HepG2 (cell line): ENCODE results near the gene MAN1A1. TPM values are rescaled to one million over a fixed set of nuclear protein-coding genes. Genes with fewer than 3 reads are reported as not detected.
A peak's percentile ranks its signal among the peaks of the same experiment; 100 is the strongest.

Source experiments
- ATAC-seq: fragments of 200-7000 bp; cut with Tn5 transposase; 3 replicates; pipeline ENCODE4 v1.9.1; 2020; ENCODE audit warnings: mild to moderate bottlenecking, moderate library complexity
- BruUV-seq: library from RNA; stranded (reverse); fragments of 400-500 nt; replicated peaks from 2 replicates; lab custom pipeline; 2021; lab: Mats Ljungman, UMichigan
- CTCF ChIA-PET: fragments of 300-600 bp; formaldehyde crosslinking; extraction: SDS; loops from one replicate; lab custom pipeline; 2021; ENCODE audit warnings: low total read pairs, inconsistent platforms, low intra/inter-chr PET ratio; lab: Yijun Ruan, JAX
- POLR2A ChIA-PET: fragments of 350-600 bp; sonication (Branson Sonifier 250); formaldehyde crosslinking; loops from one replicate; lab custom pipeline; 2020; ENCODE audit warnings: antibody characterized with exemption, inconsistent platforms; lab: Yijun Ruan, JAX
- DNase-seq: peaks from one replicate; pipeline ENCODE4 v3.0.0-alpha.2; 2015; ENCODE audit warnings: low spot score
- FAIRE-seq: peaks from 3 replicates; lab custom pipeline; 2011; peaks lifted over from hg19 to GRCh38; lab: Jason Lieb, UNC
- H2AFZ ChIP-seq: one replicate; pipeline ENCODE4 v1.6.1; 2011; ENCODE audit warnings: low read length, inconsistent platforms
- H3K27ac ChIP-seq: fragments of 300-600 bp; 3 replicates; pipeline ENCODE4 v1.8.0; 2011; ENCODE audit warnings: mixed run types, mild to moderate bottlenecking, mixed read lengths, low read length, inconsistent platforms; ENCODE audit not compliant: insufficient read depth; ENCODE audit errors: extremely low read length
- H3K27me3 ChIP-seq, 2 experiments: fragments of 200-600 bp in 1 of 2; 2 replicates in 1 of 2; 3 replicates in 1 of 2; pipeline versions ENCODE4 v1.6.0 to v1.8.0; 2011; ENCODE audit warnings: low read length in 2 of 2, mild to moderate bottlenecking in 2 of 2, moderate library complexity in 2 of 2, inconsistent platforms in 1 of 2; ENCODE audit not compliant: insufficient read depth in 2 of 2, control insufficient read depth in 1 of 2
- H3K36me3 ChIP-seq, 2 experiments: fragments of 200-600 bp in 1 of 2; replicated peaks in 1 of 2; 2 replicates in 1 of 2; 3 replicates in 1 of 2; pipeline versions ENCODE4 v1.5.1 to v1.8.0; 2011; ENCODE audit warnings: low read length in 2 of 2, inconsistent platforms in 1 of 2; ENCODE audit not compliant: insufficient read depth in 2 of 2, control insufficient read depth in 1 of 2
- H3K4me1 ChIP-seq: 2 replicates; pipeline ENCODE4 v1.5.1; 2012; ENCODE audit warnings: low read length, inconsistent platforms; ENCODE audit not compliant: insufficient read depth
- H3K4me2 ChIP-seq: 2 replicates; pipeline ENCODE4 v1.6.0; 2011; ENCODE audit warnings: low read depth, low read length, inconsistent platforms
- H3K4me3 ChIP-seq, 3 experiments: fragments of 200-600 bp in 1 of 3; sonication (generic), shearing (Covaris generic) in 1 of 3; replicated peaks in 1 of 3; 2 replicates each; pipeline ENCODE4 v1.5.1; 2011 to 2016; ENCODE audit warnings: low read length in 3 of 3, inconsistent platforms in 2 of 3, low read depth in 2 of 3, mild to moderate bottlenecking in 2 of 3, control low read depth in 1 of 3, mixed read lengths in 1 of 3; ENCODE audit not compliant: insufficient read depth in 1 of 3
- H3K79me2 ChIP-seq: one replicate; pipeline ENCODE4 v1.6.1; 2011; ENCODE audit warnings: low read length, inconsistent platforms; ENCODE audit not compliant: insufficient read depth
- H3K9ac ChIP-seq: 2 replicates; pipeline ENCODE4 v1.6.0; 2011; ENCODE audit warnings: mild to moderate bottlenecking, low read depth, low read length, inconsistent platforms; ENCODE audit not compliant: insufficient read depth
- H3K9me3 ChIP-seq: 2 replicates; pipeline ENCODE4 v1.5.1; 2012; ENCODE audit warnings: mild to moderate bottlenecking, low read length
- H4K20me1 ChIP-seq: 2 replicates; pipeline ENCODE4 v1.6.0; 2011; ENCODE audit warnings: inconsistent platforms, mild to moderate bottlenecking, low read length, moderate library complexity; ENCODE audit not compliant: insufficient read depth
- CBX5 ChIP-seq: sonication (generic); formaldehyde crosslinking; IDR thresholded peaks from 2 replicates; pipeline ENCODE4 v1.4.0; 2020; ENCODE audit warnings: missing genetic modification reagents, borderline replicate concordance
- HHEX ChIP-seq: IDR thresholded peaks from 2 replicates; pipeline ENCODE4 v1.6.1; 2016; ENCODE audit warnings: control low read depth
- HNF4A ChIP-seq: sonication (generic); formaldehyde crosslinking; IDR thresholded peaks from 2 replicates; pipeline ENCODE4 v1.4.0; 2020; ENCODE audit warnings: missing genetic modification reagents
- HNRNPL ChIP-seq: fragments of 200-400 bp; formaldehyde crosslinking; IDR thresholded peaks from 2 replicates; pipeline ENCODE4 v1.6.1; 2017; ENCODE audit warnings: mild to moderate bottlenecking, low read depth, low read length
- HOXA5 ChIP-seq: sonication (generic); formaldehyde crosslinking; IDR thresholded peaks from 2 replicates; pipeline ENCODE4 v1.4.0; 2020; ENCODE audit warnings: missing genetic modification reagents
- KDM5A ChIP-seq: fragments of 200-600 bp; sonication (generic); IDR thresholded peaks from 2 replicates; pipeline ENCODE4 v1.7.0; 2018; ENCODE audit warnings: antibody characterized with exemption, mild to moderate bottlenecking, low read length, borderline replicate concordance
- NCOR1 ChIP-seq: fragments of 200-600 bp; sonication (generic); IDR thresholded peaks from 2 replicates; pipeline ENCODE4 v1.7.0; 2017; ENCODE audit warnings: antibody characterized with exemption, low read length, borderline replicate concordance
- PHF21A ChIP-seq: sonication (generic); formaldehyde crosslinking; IDR thresholded peaks from 2 replicates; pipeline ENCODE4 v1.5.0; 2020; ENCODE audit warnings: mild to moderate bottlenecking, missing genetic modification reagents
- PRDM10 ChIP-seq: sonication (generic); formaldehyde crosslinking; IDR thresholded peaks from 2 replicates; pipeline ENCODE4 v1.4.0; 2020; ENCODE audit warnings: low read depth, missing genetic modification reagents
- RARG ChIP-seq: sonication (generic); formaldehyde crosslinking; IDR thresholded peaks from 2 replicates; pipeline ENCODE4 v1.4.0; 2020; ENCODE audit warnings: low read depth, mild to moderate bottlenecking, missing genetic modification reagents
- TBP ChIP-seq: sonication (generic); formaldehyde crosslinking; IDR thresholded peaks from 2 replicates; pipeline ENCODE4 v1.5.0; 2020; ENCODE audit warnings: missing genetic modification reagents
- THAP7 ChIP-seq: sonication (generic); formaldehyde crosslinking; IDR thresholded peaks from 2 replicates; pipeline ENCODE4 v1.8.1; 2023; ENCODE audit warnings: mild to moderate bottlenecking, missing genetic modification reagents
- XRCC5 ChIP-seq: fragments of 200-400 bp; formaldehyde crosslinking; optimal IDR thresholded peaks from 2 replicates; pipeline ENCODE3; 2017; ENCODE audit warnings: mild to moderate bottlenecking, low read length
- ZBTB7B ChIP-seq: sonication (generic); formaldehyde crosslinking; IDR thresholded peaks from 2 replicates; pipeline ENCODE4 v1.4.0; 2020; ENCODE audit warnings: missing genetic modification reagents
- ZNF484 ChIP-seq: sonication (generic); formaldehyde crosslinking; IDR thresholded peaks from 2 replicates; pipeline ENCODE4 v1.5.1; 2020; ENCODE audit warnings: mild to moderate bottlenecking, low read depth, missing genetic modification reagents, borderline replicate concordance
- ZSCAN25 ChIP-seq: sonication (generic); formaldehyde crosslinking; IDR thresholded peaks from 2 replicates; pipeline ENCODE4 v1.8.0; 2022; ENCODE audit warnings: mild to moderate bottlenecking, missing genetic modification reagents
- WGBS: methylation state at CpG from one replicate; pipeline ENCODE4 v1.1.6; 2017; ENCODE audit warnings: low lambda C conversion rate; 5-methylcytosine and 5-hydroxymethylcytosine counted together
- in situ Hi-C: cut with HindIII; loops from 2 replicates; pipeline ENCODE4 v1.10.0; 2017; ENCODE audit warnings: low pct_unique_long_range_greater_than_20kb; ENCODE audit not compliant: extremely low pct_ligation_motif_present
- intact Hi-C: fragments of 100-400 bp; cut with micrococcal nuclease; formaldehyde crosslinking; loops from one replicate; pipeline ENCODE4 v1.10.0; 2022; ENCODE audit not compliant: unreplicated experiment
- polyA plus RNA-seq, 8 experiments: library from polyadenylated mRNA; depleted of rRNA in 3 of 8; stranded (reverse) in 7 of 8; unstranded in 1 of 8; fragments of >200 nt; fragmentation: Illumina TruSeq in 4 of 8; extraction: Trizol in 4 of 8; gene quantifications; 2 replicates each; pipeline versions ENCODE4 v1.2.1 to v1.2.3, GENCODE V29; 2011 to 2016; ENCODE audit warnings: low read depth in 4 of 8, missing spikeins in 1 of 8, mixed read lengths in 1 of 8; ENCODE audit not compliant: insufficient read depth in 1 of 8
- total RNA-seq, 5 experiments: library from RNA; depleted of rRNA; stranded (reverse); fragments of >200 nt; fragmentation: Illumina TruSeq; extraction: Trizol; gene quantifications; 2 replicates each; pipeline ENCODE4 v1.2.3, GENCODE V29; 2016; ENCODE audit warnings: low read depth in 1 of 5
- TF ChIP-seq, protein P1 (sequence below): sonication (generic); formaldehyde crosslinking; IDR thresholded peaks from 2 replicates; pipeline ENCODE4 v1.8.1; 2022; ENCODE audit warnings: mild to moderate bottlenecking, missing genetic modification reagents
- TF ChIP-seq, protein P2 (sequence below): sonication (generic); formaldehyde crosslinking; IDR thresholded peaks from 2 replicates; pipeline ENCODE4 v1.5.0; 2020; ENCODE audit warnings: mild to moderate bottlenecking, missing genetic modification reagents

The MAN1A1 gene
- total and polyA plus RNA-seq, 2 of the 13 experiments (the other 11 are each of a cell fraction or from before 2014, with no cell fraction given): 156 to 236 TPM

- Histone ChIP-seq H3K4me1 (peaks cover 65% of the 10 kb centered on the region), H3K4me3 (peak overlapping the region in 1 of 3 experiments; percentile 5; a peak in 1 of 6 replicates), H3K4me2 (peak overlapping the region; percentile 55), H2AFZ (no peak overlapping the region), H3K9ac (peak overlapping the region; percentile 33; the same call in 1 of the 2 replicates), H3K27me3 (no peaks in the 10 kb centered on the region), H3K9me3 (no peaks in the 10 kb centered on the region), H3K36me3 (no peaks in the 10 kb centered on the region), H4K20me1 (no peaks in the 10 kb centered on the region), H3K27ac (peak overlapping the region; percentile 74), H3K79me2 (no peaks in the 10 kb centered on the region)
- intact Hi-C loops: loop anchor here (1.0 to 2.0 kb wide), 3 partner anchors 41 to 177 kb away; no protein-coding TSS in a partner anchor
- no peak for FAIRE-seq
- no peak; the same call in 2 of the 3 replicates for ATAC-seq
- no TSS peak for BruUV-seq
- in situ Hi-C loops: no loop called here
- 93% methylated on average over 1 of the region's 1 CpG for WGBS
- POLR2A ChIA-PET: interaction anchor here (1.1 to 3.2 kb wide), 3 partner anchors 23 to 178 kb away, joined by 3 to 19 read pairs (median 5); no protein-coding TSS in a partner anchor
- CTCF ChIA-PET: interaction anchor here (1.5 kb wide), 1 partner anchor 40 kb away, joined by 6 read pairs; no protein-coding TSS in a partner anchor
- DNase-seq: no peak
- TF ChIP-seq HHEX (no peak), ZBTB7B (CRISPR knock-in tag) (0 out of 2 replicates have a peak, but pooled peaks have one; percentile 29), CBX5 (CRISPR knock-in tag) (no peak), RARG (no peak), HOXA5 (no peak), KDM5A (0 out of 2 replicates have a peak, but pooled peaks have one; percentile 19), PHF21A (CRISPR knock-in tag) (no peak), ZNF484 (CRISPR knock-in tag) (no peak), HNRNPL (no peak), THAP7 (CRISPR knock-in tag) (no peak), TBP (CRISPR knock-in tag) (no peak), XRCC5 (no peak), ZSCAN25 (CRISPR knock-in tag) (no peak), PRDM10 (CRISPR knock-in tag) (no peak), NCOR1 (no peak), HNF4A (CRISPR knock-in tag) (no peak)
- TF ChIP-seq, protein P1, sequence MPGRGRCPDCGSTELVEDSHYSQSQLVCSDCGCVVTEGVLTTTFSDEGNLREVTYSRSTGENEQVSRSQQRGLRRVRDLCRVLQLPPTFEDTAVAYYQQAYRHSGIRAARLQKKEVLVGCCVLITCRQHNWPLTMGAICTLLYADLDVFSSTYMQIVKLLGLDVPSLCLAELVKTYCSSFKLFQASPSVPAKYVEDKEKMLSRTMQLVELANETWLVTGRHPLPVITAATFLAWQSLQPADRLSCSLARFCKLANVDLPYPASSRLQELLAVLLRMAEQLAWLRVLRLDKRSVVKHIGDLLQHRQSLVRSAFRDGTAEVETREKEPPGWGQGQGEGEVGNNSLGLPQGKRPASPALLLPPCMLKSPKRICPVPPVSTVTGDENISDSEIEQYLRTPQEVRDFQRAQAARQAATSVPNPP (CRISPR knock-in tag): no peak
- TF ChIP-seq, protein P2, sequence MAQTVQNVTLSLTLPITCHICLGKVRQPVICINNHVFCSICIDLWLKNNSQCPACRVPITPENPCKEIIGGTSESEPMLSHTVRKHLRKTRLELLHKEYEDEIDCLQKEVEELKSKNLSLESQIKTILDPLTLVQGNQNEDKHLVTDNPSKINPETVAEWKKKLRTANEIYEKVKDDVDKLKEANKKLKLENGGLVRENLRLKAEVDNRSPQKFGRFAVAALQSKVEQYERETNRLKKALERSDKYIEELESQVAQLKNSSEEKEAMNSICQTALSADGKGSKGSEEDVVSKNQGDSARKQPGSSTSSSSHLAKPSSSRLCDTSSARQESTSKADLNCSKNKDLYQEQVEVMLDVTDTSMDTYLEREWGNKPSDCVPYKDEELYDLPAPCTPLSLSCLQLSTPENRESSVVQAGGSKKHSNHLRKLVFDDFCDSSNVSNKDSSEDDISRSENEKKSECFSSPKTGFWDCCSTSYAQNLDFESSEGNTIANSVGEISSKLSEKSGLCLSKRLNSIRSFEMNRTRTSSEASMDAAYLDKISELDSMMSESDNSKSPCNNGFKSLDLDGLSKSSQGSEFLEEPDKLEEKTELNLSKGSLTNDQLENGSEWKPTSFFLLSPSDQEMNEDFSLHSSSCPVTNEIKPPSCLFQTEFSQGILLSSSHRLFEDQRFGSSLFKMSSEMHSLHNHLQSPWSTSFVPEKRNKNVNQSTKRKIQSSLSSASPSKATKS: peak; percentile 12; the same call in 1 of the 2 replicates
Measured at GRCh38 chr6:119170103-119170446, 179.5 kb downstream of the MAN1A1 start.
